HL-60 (cell line): ENCODE results near the gene IL25.

Experiments used
- CTCF ChIP-seq: IDR thresholded peaks from one replicate; pipeline ENCODE4 v1.5.1; 2011; ENCODE audit warnings: low read length, control low read depth, inconsistent platforms; ENCODE audit not compliant: insufficient read depth
- POLR2AphosphoS5 ChIP-seq: IDR thresholded peaks from 2 replicates; pipeline ENCODE4 v1.6.1; 2012; ENCODE audit warnings: low read depth

- TF ChIP-seq CTCF (no peak), POLR2AphosphoS5 (no peak)
Measured at GRCh38 chr14:23378612-23379220, 6.1 kb downstream of the IL25 start.
